Activated CD4-positive, alpha-beta memory T cell treated with anti-CD3 and anti-CD28 coated beads, Interleukin-2, amount 10 ng/mL, durations not matched to agents 7 days and 5 days (primary cell): ENCODE measurements around the gene CCDC157. TPM values are rescaled to one million over a fixed set of nuclear protein-coding genes. Genes with fewer than 3 reads are reported as not detected.

Experiments used
- CTCF ChIA-PET: fragments of 350-600 bp; sonication (Branson Sonifier 250); formaldehyde crosslinking; loops from one replicate; lab custom pipeline; 2021; ENCODE audit warnings: antibody characterized with exemption, inconsistent platforms; lab: Charles Lee
- POLR2A ChIA-PET: fragments of 350-600 bp; sonication (Branson Sonifier 250); formaldehyde crosslinking; loops from one replicate; lab custom pipeline; 2021; ENCODE audit warnings: antibody characterized with exemption; lab: Charles Lee
- DNase-seq: peaks from one replicate; pipeline ENCODE4 v3.0.0-alpha.2; 2020
- H3K27ac Mint-ChIP-seq: one replicate; pipeline ENCODE4 v1.8.0; 2021; ENCODE audit warnings: mild to moderate bottlenecking, mixed read lengths
- H3K27me3 Mint-ChIP-seq: one replicate; pipeline ENCODE4 v1.8.0; 2021; ENCODE audit warnings: mixed read lengths
- H3K36me3 Mint-ChIP-seq: one replicate; pipeline ENCODE4 v1.8.0; 2021; ENCODE audit warnings: low read depth, mixed read lengths
- H3K4me1 Mint-ChIP-seq: one replicate; pipeline ENCODE4 v1.8.0; 2021; ENCODE audit warnings: mixed read lengths
- H3K4me3 Mint-ChIP-seq: one replicate; pipeline ENCODE4 v1.8.0; 2021; ENCODE audit warnings: mild to moderate bottlenecking, mixed read lengths
- H3K9me3 Mint-ChIP-seq: one replicate; pipeline ENCODE4 v1.8.0; 2021; ENCODE audit warnings: mixed read lengths
- total RNA-seq, 2 experiments: library from RNA; stranded (reverse); gene quantifications; one replicate each; pipeline ENCODE4 v1.2.3, GENCODE V29; 2021

CCDC157 gene
- total RNA-seq, 2 experiments from 2014 or later: 3.2 to 3.6 TPM

DNA sequence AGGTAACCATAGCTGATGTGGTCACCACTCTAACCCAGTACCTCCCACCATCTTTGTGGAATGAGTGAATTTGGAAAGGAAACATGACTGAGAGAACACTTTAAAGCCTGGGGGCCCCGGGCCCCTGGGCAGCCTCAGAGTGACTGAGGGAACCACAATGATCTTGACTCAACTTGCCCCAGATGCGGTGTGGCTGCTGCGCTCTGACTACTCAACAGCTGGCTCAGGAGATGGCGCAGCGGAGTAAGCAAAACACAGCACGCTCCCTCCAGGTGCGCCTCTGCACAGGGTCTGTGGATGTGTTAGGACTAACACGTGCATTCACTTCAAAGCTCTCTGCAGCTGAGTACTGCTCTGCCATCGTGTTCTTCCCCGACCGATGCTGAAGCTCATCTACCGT, 24.5 kb downstream of the CCDC157 start:
- Mint-ChIP-seq H3K4me1 (peaks cover 3% of the 10 kb centered on the region), H3K27ac (no peak overlapping the region), H3K27me3 (no peaks in the 10 kb centered on the region), H3K36me3 (no peaks in the 10 kb centered on the region), H3K9me3 (no peaks in the 10 kb centered on the region), H3K4me3 (no peak overlapping the region)
- ChIA-PET CTCF (interaction anchor here (2.4 kb wide), 1 partner anchor 93 kb away, joined by 15 read pairs; no protein-coding TSS in a partner anchor), POLR2A (interaction anchor here (1.2 to 1.5 kb wide), 3 partner anchors 24 to 92 kb away, joined by 3 to 5 read pairs (median 4); partner anchors contain the start of genes CASTOR1, CCDC157 and SF3A1)
- DNase-seq: no peak

DNA sequence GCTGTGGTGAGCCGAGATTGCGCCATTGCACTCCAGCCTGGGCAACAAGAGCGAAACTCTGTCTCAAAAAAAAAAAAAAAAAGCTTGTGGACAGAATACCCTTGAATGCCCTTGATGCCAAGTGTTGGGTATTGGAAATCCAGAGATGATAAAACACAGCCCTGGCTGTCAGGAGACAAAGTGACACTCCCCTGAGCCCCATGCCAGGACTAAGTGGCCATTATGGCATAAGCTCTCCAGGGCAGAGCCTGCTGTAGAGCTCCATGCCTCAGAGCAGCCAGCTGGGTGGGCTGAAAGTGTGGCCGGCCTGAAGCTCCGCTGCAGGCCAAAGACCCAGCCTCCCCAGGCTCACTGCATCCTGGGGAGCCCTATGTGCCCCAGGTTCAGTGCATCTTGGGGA, 25.5 kb downstream of the CCDC157 start:
- H3K36me3 Mint-ChIP-seq: no peaks in the 10 kb centered on the region
- no peak overlapping the region for H3K27ac Mint-ChIP-seq
- peaks cover 8% of the 10 kb centered on the region for H3K4me1 Mint-ChIP-seq
- DNase-seq: no peak
- H3K4me3 Mint-ChIP-seq: no peak overlapping the region
- ChIA-PET POLR2A (interaction anchor here (1.2 to 1.5 kb wide), 2 partner anchors 55 to 77 kb away, joined by 3 to 4 read pairs; partner anchors contain the start of gene TBC1D10A), CTCF (interaction anchor here (0.9 to 2.4 kb wide), 2 partner anchors 8 to 95 kb away, joined by 3 to 15 read pairs; no protein-coding TSS in a partner anchor)
- no peaks in the 10 kb centered on the region for H3K9me3 Mint-ChIP-seq
- no peaks in the 10 kb centered on the region for H3K27me3 Mint-ChIP-seq

DNA sequence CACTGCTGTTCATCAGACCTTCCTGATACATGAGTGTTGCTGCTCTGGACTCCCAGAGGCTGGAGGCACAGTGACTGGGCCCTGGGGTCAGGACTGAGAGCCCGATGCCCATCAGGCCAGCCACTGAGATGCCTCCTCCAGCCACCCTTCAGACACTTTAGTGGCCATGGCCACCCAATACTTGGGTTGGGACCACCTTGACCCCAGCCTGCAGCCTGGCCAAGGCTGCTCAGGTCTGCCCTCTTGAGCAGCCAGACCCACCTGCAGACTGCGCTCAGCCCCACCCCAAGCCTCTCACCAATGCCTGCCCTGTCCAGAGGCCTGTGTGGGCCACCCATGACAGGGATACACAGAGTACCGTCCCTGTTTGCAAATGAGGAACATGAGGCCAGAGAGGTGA, 26.3 kb downstream of the CCDC157 start:
- no peak overlapping the region for H3K4me3 Mint-ChIP-seq
- no peaks in the 10 kb centered on the region for H3K36me3 Mint-ChIP-seq
- H3K27me3 Mint-ChIP-seq: no peaks in the 10 kb centered on the region
- peaks cover 12% of the 10 kb centered on the region for H3K4me1 Mint-ChIP-seq
- no peak for DNase-seq
- H3K9me3 Mint-ChIP-seq: no peaks in the 10 kb centered on the region
- no peak overlapping the region for H3K27ac Mint-ChIP-seq
- ChIA-PET CTCF (interaction anchor here (0.9 to 3.4 kb wide), 3 partner anchors 8 to 95 kb away, joined by 3 to 59 read pairs (median 15); partner anchors contain the start of gene CASTOR1), POLR2A (interaction anchor here (1.2 to 5.7 kb wide), 3 partner anchors 56 to 94 kb away, joined by 3 to 66 read pairs (median 4); partner anchors contain the start of genes CASTOR1 and TBC1D10A)

DNA sequence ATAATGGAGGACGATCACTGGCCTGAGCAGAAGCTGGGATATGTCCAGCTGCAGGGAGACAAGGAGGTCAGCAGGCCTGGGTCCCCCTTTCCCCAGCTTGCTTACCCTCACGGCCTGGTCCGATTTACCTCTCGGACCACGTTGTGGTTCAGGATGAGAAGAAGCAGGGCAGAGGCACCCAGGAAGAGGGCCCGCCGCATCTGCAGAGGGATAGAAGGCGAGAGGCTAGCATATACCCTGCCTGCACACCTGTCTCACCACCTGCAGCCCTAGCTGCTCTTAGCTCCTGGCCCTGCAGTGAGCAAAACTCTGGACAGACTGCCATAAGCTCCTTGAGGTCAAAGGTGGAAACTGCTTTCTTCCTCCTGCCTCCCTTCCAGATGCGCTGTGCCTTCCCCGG, 29.1 kb downstream of the CCDC157 start:
- ChIA-PET POLR2A (interaction anchor here (1.0 to 5.7 kb wide), 2 partner anchors 30 to 97 kb away, joined by 4 to 66 read pairs; partner anchors contain the start of gene CASTOR1), CTCF (interaction anchor here (0.6 to 3.4 kb wide), 10 partner anchors 11 to 278 kb away, joined by 3 to 59 read pairs (median 4); partner anchors contain the start of genes CASTOR1 and SEC14L2)
- H3K4me1 Mint-ChIP-seq: peaks cover 27% of the 10 kb centered on the region
- H3K4me3 Mint-ChIP-seq: peak overlapping the region; percentile 77
- peaks cover 3% of the 10 kb centered on the region for H3K9me3 Mint-ChIP-seq
- DNase-seq: no peak
- no peak overlapping the region for H3K27ac Mint-ChIP-seq
- peaks cover 2% of the 10 kb centered on the region for H3K27me3 Mint-ChIP-seq
- no peaks in the 10 kb centered on the region for H3K36me3 Mint-ChIP-seq

DNA sequence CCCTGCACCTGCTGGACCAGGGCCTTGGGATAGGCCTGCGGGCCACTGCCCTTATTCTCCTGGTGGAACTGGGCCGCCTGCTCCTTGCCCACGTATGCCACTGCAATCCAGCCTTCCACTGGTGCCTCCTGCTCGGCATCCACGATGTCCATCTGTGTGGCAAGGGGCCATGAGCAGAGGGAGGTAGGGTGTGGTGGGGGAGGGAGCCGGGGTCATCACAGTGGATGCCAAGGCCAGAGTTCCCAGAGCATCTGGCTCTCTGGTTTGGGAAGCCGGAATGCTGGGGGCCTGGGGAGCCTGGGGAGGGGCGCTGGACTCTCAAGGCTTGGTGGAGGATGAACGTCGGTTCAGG, 29.8 kb downstream of the CCDC157 start:
- Mint-ChIP-seq H3K27ac (no peak overlapping the region), H3K4me3 (peak overlapping the region; percentile 77), H3K27me3 (peaks cover 2% of the 10 kb centered on the region), H3K4me1 (peaks cover 34% of the 10 kb centered on the region), H3K36me3 (no peaks in the 10 kb centered on the region), H3K9me3 (peaks cover 3% of the 10 kb centered on the region)
- ChIA-PET CTCF (interaction anchor here (1.0 to 7.2 kb wide), 6 partner anchors 10 to 123 kb away, joined by 4 to 185 read pairs (median 9); partner anchors contain the start of genes CASTOR1 and SEC14L2), POLR2A (interaction anchor here (1.0 to 5.7 kb wide), 4 partner anchors 30 to 98 kb away, joined by 3 to 66 read pairs (median 5); partner anchors contain the start of genes CASTOR1, CCDC157 and SF3A1)
- no peak for DNase-seq

DNA sequence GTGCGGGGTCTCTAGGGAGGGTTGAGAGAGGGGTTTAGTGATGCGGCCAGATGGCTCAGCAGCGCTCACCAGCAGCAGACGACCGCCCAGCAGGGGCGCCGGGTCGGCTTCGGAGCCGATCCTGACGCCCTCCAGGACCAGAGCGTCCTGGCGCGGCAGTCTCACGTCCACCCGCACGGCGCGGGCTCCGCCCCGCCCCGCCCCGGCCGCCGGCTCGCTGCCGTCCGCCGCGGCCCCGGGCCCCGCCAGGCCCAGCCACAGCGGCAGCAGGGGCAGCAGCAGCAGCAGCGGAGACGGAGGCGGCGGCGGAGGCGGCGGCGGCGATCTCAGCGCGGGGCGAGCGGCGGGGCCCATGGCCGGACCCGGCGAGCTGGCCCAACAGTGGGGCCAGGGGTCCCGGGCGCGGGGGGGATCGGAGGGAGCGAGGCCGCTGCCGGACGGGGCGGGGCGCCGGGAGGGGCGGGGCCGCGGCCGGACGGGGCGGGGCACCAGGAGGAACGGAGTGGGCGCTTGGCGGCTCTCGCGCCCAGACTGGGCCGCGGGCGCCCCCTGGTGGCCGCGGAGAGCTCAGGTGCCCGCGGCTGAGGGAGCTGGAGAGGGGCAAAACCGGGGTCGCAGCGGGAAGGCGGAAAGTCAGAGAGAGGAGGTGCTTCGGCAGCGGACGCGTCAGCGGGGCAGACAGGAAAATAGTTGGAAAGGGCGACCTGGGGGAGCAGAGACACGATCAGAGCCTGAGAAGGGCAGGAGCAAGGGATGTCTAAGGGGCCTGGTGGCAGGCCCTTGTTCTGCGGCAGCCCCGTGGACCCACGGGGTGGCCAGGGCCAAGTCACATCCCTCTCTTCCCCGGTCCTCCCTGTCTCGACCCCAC, 30.4 kb downstream of the CCDC157 start, which contains the start of gene RNF215:
Gene RNF215 (minus strand): TSS at position 452 of the 868 bp plus-strand sequence. CDS start 98 bp downstream, at position 354.
- DNase-seq: peak; percentile 82
- Mint-ChIP-seq H3K4me3 (peak within 1 kb of the TSS; percentile 77), H3K4me1 (peaks cover 36% of the 10 kb centered on the region), H3K36me3 (no peaks in the 10 kb centered on the region), H3K27me3 (peaks cover 2% of the 10 kb centered on the region), H3K9me3 (peaks cover 3% of the 10 kb centered on the region), H3K27ac (peak within 1 kb of the TSS; percentile 52)
- CTCF ChIA-PET: interaction anchor here (0.5 to 8.7 kb wide), 30 partner anchors 9 to 285 kb away, joined by 3 to 185 read pairs (median 4); partner anchors contain the start of genes CASTOR1, CCDC157, MTFP1 and OSM
- POLR2A ChIA-PET: interaction anchor here (1.0 to 5.7 kb wide), 4 partner anchors 30 to 124 kb away, joined by 3 to 66 read pairs (median 6); partner anchors contain the start of genes CASTOR1, CCDC157 and SF3A1

DNA sequence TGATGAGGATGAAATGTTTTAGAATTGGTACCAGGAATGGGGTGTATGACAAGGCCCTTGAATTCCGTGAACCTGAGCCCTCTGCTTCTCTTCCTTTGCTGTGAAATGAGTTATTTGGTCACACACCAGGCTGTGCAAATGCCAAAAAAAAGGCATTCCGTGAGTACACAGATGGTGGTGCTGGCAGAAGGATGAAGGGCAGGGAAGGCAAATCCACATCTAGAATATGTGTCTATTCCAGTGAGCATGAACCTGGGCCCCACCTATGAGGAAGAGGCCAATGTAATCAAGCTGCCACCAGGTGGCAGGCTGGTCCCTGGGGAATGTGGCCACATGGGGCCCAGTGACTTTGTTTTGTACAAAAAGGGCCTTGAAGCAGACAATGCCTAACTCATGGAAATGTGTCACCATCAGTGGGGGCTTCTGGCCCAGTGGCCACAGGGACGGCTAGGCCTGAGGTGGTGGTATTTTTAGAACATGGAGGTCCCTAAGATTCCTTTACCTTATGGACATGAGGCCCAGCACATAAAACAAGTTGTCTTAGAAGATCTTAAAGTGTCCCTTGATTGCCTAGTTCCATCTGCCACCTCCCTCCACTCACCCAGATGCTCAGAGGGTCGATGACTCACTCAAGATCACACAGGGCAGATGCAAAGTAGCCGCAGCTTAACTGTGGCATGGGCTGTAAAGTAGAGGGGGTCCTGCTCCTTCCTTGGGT, 34.3 kb downstream of the CCDC157 start:
- no peak overlapping the region for H3K4me3 Mint-ChIP-seq
- H3K4me1 Mint-ChIP-seq: peaks cover 46% of the 10 kb centered on the region
- peak overlapping the region; percentile 61 for H3K27ac Mint-ChIP-seq
- POLR2A ChIA-PET: interaction anchor here (3.4 to 12.2 kb wide), 2 partner anchors 34 to 103 kb away, joined by 15 to 115 read pairs; partner anchors contain the start of genes CASTOR1 and MTFP1
- peak; percentile 81 for DNase-seq
- H3K9me3 Mint-ChIP-seq: peaks cover 3% of the 10 kb centered on the region
- CTCF ChIA-PET: interaction anchor here (0.7 to 8.7 kb wide), 20 partner anchors 8 to 287 kb away, joined by 3 to 185 read pairs (median 4); partner anchors contain the start of genes CASTOR1 and MTFP1
- no peaks in the 10 kb centered on the region for H3K36me3 Mint-ChIP-seq
- H3K27me3 Mint-ChIP-seq: peaks cover 2% of the 10 kb centered on the region

DNA sequence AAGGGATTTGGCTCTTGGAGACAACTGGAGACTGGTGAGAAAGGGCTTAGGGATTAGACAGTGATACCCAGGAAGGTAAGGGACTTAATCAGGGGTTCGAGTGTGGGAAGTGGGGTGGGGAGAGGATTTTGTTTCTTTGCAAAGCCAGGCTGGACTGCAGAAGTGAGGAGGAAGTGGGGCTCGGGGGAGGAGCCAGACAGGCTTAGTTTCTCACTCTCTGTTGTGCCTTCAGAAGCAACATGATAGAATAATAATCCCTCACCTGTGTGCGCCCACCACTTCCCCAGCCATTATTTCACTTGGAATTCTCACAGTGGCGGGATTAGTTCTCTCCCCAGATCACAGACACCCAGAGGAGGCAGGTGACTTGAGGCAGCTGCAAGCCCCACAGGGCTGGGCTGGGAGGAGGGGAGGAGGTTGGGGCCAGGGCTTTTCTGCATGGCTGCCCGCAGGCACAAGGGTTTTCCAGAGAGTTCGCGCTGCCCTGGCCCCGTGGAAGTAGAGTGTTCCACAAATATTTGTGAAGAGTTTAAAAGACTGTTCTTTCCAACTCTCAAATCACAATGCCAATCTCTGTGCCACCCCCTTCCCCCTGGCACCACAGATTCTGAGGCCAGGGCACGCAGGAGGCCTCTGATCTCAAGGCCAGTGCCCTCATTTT, 36.0 kb downstream of the CCDC157 start:
- DNase-seq: no peak
- Mint-ChIP-seq H3K4me1 (peaks cover 48% of the 10 kb centered on the region), H3K9me3 (peaks cover 3% of the 10 kb centered on the region), H3K27me3 (peaks cover 4% of the 10 kb centered on the region), H3K27ac (no peak overlapping the region), H3K4me3 (no peak overlapping the region), H3K36me3 (no peaks in the 10 kb centered on the region)
- POLR2A ChIA-PET: interaction anchor here (0.9 to 12.2 kb wide), 4 partner anchors 9 to 104 kb away, joined by 3 to 115 read pairs (median 10); partner anchors contain the start of genes CASTOR1 and MTFP1
- CTCF ChIA-PET: interaction anchor here (1.0 to 8.7 kb wide), 6 partner anchors 10 to 103 kb away, joined by 3 to 185 read pairs (median 7); partner anchors contain the start of genes CASTOR1 and MTFP1

DNA sequence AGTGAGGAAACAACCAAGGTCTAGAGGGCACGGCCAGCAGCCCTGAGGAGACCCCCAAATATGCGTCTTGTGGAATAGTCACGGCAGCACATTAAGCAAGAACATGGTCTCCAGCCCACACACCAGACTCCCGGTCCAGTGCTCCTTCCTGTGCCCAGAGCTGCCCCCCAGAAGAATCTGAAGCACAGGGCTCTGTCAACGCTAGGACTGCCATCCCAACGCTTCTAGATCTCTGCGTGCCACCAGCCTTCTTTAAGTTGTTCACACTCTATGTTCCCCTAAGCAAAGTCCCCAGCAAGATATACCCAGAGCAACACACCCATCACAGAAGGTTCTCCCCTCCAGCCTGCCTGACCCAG, 36.5 kb downstream of the CCDC157 start:
- peaks cover 6% of the 10 kb centered on the region for H3K27me3 Mint-ChIP-seq
- no peaks in the 10 kb centered on the region for H3K36me3 Mint-ChIP-seq
- CTCF ChIA-PET: interaction anchor here (1.6 to 8.7 kb wide), 3 partner anchors 30 to 104 kb away, joined by 10 to 185 read pairs (median 100); partner anchors contain the start of genes CASTOR1 and MTFP1
- POLR2A ChIA-PET: interaction anchor here (3.4 to 12.2 kb wide), 2 partner anchors 31 to 105 kb away, joined by 15 to 115 read pairs; partner anchors contain the start of genes CASTOR1 and MTFP1
- H3K4me1 Mint-ChIP-seq: peaks cover 51% of the 10 kb centered on the region
- DNase-seq: no peak
- peaks cover 3% of the 10 kb centered on the region for H3K9me3 Mint-ChIP-seq
- H3K4me3 Mint-ChIP-seq: no peak overlapping the region
- no peak overlapping the region for H3K27ac Mint-ChIP-seq

DNA sequence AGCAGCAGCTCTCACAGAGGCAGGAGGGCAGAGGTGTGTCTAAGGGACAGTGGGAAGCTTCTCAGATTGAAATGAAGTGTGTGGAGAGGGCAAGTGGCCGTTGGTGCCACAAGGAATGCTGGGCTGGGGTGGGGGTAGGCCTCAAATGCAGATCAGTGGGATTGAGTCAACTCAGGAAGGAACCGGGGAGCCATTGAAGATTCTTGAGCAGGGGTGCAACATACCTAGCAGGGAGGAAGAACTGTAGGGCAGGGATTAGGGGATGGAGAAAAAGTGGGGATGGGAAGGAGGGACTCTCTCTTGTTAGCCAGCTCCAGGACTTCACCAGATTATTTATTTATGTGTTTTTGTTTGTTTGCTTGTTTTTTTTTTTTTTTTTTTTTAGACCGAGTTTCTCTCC, 37.1 kb downstream of the CCDC157 start:
- H3K27ac Mint-ChIP-seq: no peak overlapping the region
- peaks cover 52% of the 10 kb centered on the region for H3K4me1 Mint-ChIP-seq
- H3K27me3 Mint-ChIP-seq: peaks cover 6% of the 10 kb centered on the region
- H3K4me3 Mint-ChIP-seq: no peak overlapping the region
- no peak for DNase-seq
- peaks cover 3% of the 10 kb centered on the region for H3K9me3 Mint-ChIP-seq
- CTCF ChIA-PET: interaction anchor here (7.2 to 8.7 kb wide), 2 partner anchors 30 to 104 kb away, joined by 100 to 185 read pairs; partner anchors contain the start of genes CASTOR1 and MTFP1
- POLR2A ChIA-PET: interaction anchor here (12.2 kb wide), 1 partner anchor 31 kb away, joined by 115 read pairs; the partner anchor contains the start of gene MTFP1
- no peaks in the 10 kb centered on the region for H3K36me3 Mint-ChIP-seq
